Mesenchymal stem cell (in vitro differentiated cells and primary cell): ENCODE results near the gene NEGR1.

ENCODE experiments used
- DNase-seq: peaks from one replicate; pipeline ENCODE4 v3.0.0-alpha.2; 2013
- H2AFZ ChIP-seq: one replicate; pipeline ENCODE4 v1.6.1; 2013; ENCODE audit warnings: low read depth, mild to moderate bottlenecking, control low read depth, inconsistent platforms, low read length, moderate library complexity
- H2AK5ac ChIP-seq: 2 replicates; pipeline ENCODE4 v1.6.1; 2013; ENCODE audit warnings: low read length, moderate library complexity, mild to moderate bottlenecking, inconsistent platforms; ENCODE audit not compliant: severe bottlenecking
- H2BK120ac ChIP-seq: one replicate; pipeline ENCODE4 v1.6.1; 2013; ENCODE audit warnings: low read depth, mild to moderate bottlenecking, inconsistent platforms, low read length, moderate library complexity
- H2BK12ac ChIP-seq, 2 experiments: one replicate each; pipeline ENCODE4 v1.6.1; 2013; ENCODE audit warnings: inconsistent platforms in 2 of 2, low read length in 2 of 2, mild to moderate bottlenecking in 2 of 2, moderate library complexity in 2 of 2, control low read depth in 1 of 2
- H2BK15ac ChIP-seq: one replicate; pipeline ENCODE4 v1.6.1; 2013; ENCODE audit warnings: mild to moderate bottlenecking, low read depth, inconsistent platforms; ENCODE audit not compliant: poor library complexity, severe bottlenecking
- H2BK5ac ChIP-seq: 2 replicates; pipeline ENCODE4 v1.6.1; 2013; ENCODE audit warnings: low read depth, mild to moderate bottlenecking, low read length, control low read depth, inconsistent platforms; ENCODE audit not compliant: poor library complexity, severe bottlenecking
- H3K14ac ChIP-seq, 2 experiments: one replicate each; pipeline ENCODE4 v1.6.1; 2013; ENCODE audit warnings: inconsistent platforms in 2 of 2, low read length in 2 of 2, control low read depth in 1 of 2, mild to moderate bottlenecking in 1 of 2, moderate library complexity in 1 of 2
- H3K18ac ChIP-seq, 2 experiments: one replicate each; pipeline ENCODE4 v1.6.1; 2013; ENCODE audit warnings: inconsistent platforms in 2 of 2, low read length in 2 of 2, control low read depth in 1 of 2, low read depth in 1 of 2, mild to moderate bottlenecking in 1 of 2
- H3K23ac ChIP-seq, 2 experiments: one replicate each; pipeline ENCODE4 v1.6.1; 2013; ENCODE audit warnings: inconsistent platforms in 2 of 2, low read length in 2 of 2, mild to moderate bottlenecking in 2 of 2, moderate library complexity in 2 of 2, control low read depth in 1 of 2
- H3K27ac ChIP-seq: 2 replicates; pipeline ENCODE4 v1.5.1; 2013; ENCODE audit warnings: mild to moderate bottlenecking, moderate library complexity, low read length, control low read depth, inconsistent platforms; ENCODE audit not compliant: poor library complexity, severe bottlenecking
- H3K27me3 ChIP-seq, 2 experiments: 2 replicates each; pipeline versions ENCODE4 v1.6.1 to v1.7.0; 2013; ENCODE audit warnings: low read length in 2 of 2, mild to moderate bottlenecking in 2 of 2, moderate library complexity in 2 of 2, control low read depth in 1 of 2, inconsistent platforms in 1 of 2; ENCODE audit not compliant: control insufficient read depth in 1 of 2, insufficient read depth in 1 of 2
- H3K36me3 ChIP-seq, 2 experiments: 2 replicates each; pipeline versions ENCODE4 v1.6.1 to v1.7.0; 2013; ENCODE audit warnings: low read length in 2 of 2, control low read depth in 1 of 2, inconsistent platforms in 1 of 2, low read depth in 1 of 2, mild to moderate bottlenecking in 1 of 2; ENCODE audit not compliant: insufficient read depth in 2 of 2, control insufficient read depth in 1 of 2
- H3K4ac ChIP-seq, 2 experiments: one replicate each; pipeline ENCODE4 v1.6.1; 2013; ENCODE audit warnings: inconsistent platforms in 2 of 2, low read length in 2 of 2, mild to moderate bottlenecking in 2 of 2, moderate library complexity in 2 of 2, control low read depth in 1 of 2, low read depth in 1 of 2
- H3K4me1 ChIP-seq: 2 replicates; pipeline ENCODE4 v1.6.1; 2013; ENCODE audit warnings: low read depth, low read length, control low read depth; ENCODE audit not compliant: control insufficient read depth, insufficient read depth
- H3K4me2 ChIP-seq: 2 replicates; pipeline ENCODE4 v1.6.1; 2013; ENCODE audit warnings: low read length, mild to moderate bottlenecking, inconsistent platforms; ENCODE audit not compliant: poor library complexity, severe bottlenecking
- H3K4me3 ChIP-seq, 2 experiments: 2 replicates each; pipeline versions ENCODE4 v1.5.1 to v1.7.0; 2013; ENCODE audit warnings: low read length in 2 of 2, mild to moderate bottlenecking in 2 of 2, control low read depth in 1 of 2, low read depth in 1 of 2; ENCODE audit not compliant: insufficient read depth in 1 of 2
- H3K79me1 ChIP-seq: replicated peaks from 2 replicates; pipeline ENCODE4 v1.6.1; 2013; ENCODE audit warnings: mild to moderate bottlenecking, control low read depth, low read length, inconsistent platforms; ENCODE audit not compliant: poor library complexity, severe bottlenecking
- H3K9ac ChIP-seq: 2 replicates; pipeline ENCODE4 v1.7.0; 2013; ENCODE audit warnings: mild to moderate bottlenecking, low read length, moderate library complexity
- H3K9me3 ChIP-seq: 2 replicates; pipeline ENCODE4 v1.7.0; 2013; ENCODE audit warnings: mild to moderate bottlenecking, low read length; ENCODE audit not compliant: control insufficient read depth
- H4K8ac ChIP-seq: one replicate; pipeline ENCODE4 v1.6.1; 2013; ENCODE audit warnings: inconsistent platforms, mild to moderate bottlenecking, low read length, moderate library complexity
- H4K91ac ChIP-seq: one replicate; pipeline ENCODE4 v1.6.1; 2013; ENCODE audit warnings: mild to moderate bottlenecking, low read length, inconsistent platforms
- WGBS: methylation state at CpG from one replicate; pipeline ENCODE4 v1.1.7; 2013; ENCODE audit warnings: mixed read lengths; 5-methylcytosine and 5-hydroxymethylcytosine counted together

The NEGR1 gene

DNA sequence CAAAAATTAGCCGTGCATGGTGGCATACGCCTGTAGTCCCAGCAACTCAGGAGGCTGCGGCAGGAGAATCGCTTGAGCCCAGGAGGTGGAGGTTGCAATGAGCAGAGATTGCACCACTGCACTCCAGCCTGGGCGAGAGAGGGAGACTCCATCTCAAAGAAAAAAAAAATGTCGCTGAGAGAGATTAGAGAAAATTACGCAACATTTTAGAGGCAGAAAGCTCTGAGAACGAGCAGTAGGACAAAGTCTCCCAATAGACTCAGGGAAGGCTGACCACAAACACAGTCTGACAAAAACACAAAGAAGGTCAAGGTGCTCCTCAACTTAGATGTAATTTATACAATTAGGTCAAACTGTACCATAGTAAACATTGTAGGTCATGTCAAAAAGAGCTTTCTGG, 833.9 kb downstream of the NEGR1 start:
- 95% methylated on average over 6 of the region's 8 CpGs for WGBS
- H2BK15ac ChIP-seq = no peak overlapping the region
- H2BK120ac ChIP-seq = no peak overlapping the region
- no peak overlapping the region for H2BK12ac ChIP-seq
- H3K27me3 ChIP-seq = no peaks in the 10 kb centered on the region
- no peak overlapping the region for H3K14ac ChIP-seq
- no peak overlapping the region for H3K23ac ChIP-seq
- no peak overlapping the region for H3K27ac ChIP-seq
- no peak overlapping the region for H2AK5ac ChIP-seq
- H3K4me2 ChIP-seq = no peak overlapping the region
- H3K4me1 ChIP-seq = no peaks in the 10 kb centered on the region
- no peak for DNase-seq
- H3K9me3 ChIP-seq = no peaks in the 10 kb centered on the region
- H3K9ac ChIP-seq = no peak overlapping the region
- no peak overlapping the region for H3K4me3 ChIP-seq
- H2AFZ ChIP-seq = no peak overlapping the region
- H4K91ac ChIP-seq = no peak overlapping the region
- H3K4ac ChIP-seq = no peak overlapping the region
- H2BK5ac ChIP-seq = no peak overlapping the region
- no peak overlapping the region for H3K18ac ChIP-seq
- no peaks in the 10 kb centered on the region for H3K79me1 ChIP-seq
- no peaks in the 10 kb centered on the region for H3K36me3 ChIP-seq
- H4K8ac ChIP-seq = no peak overlapping the region

DNA sequence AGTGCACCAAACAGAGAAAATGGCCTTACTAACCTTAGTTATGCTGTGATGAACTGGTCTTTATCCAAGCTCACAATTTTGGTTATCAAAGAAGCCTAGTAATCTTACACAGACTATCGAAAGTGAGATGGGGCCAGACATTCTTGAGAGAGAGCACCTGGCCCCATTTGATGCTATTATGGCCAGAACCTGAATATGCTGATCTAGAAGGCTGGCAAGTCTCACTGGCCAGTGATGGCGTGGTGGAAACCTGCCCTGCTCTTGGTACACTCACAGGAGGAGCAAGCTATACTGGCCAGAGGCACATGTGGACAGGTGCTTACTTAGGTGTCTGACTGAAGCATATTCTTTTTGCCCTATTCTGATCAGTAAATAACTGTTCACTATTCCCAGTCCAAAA, 843.7 kb downstream of the NEGR1 start:
- H2AK5ac ChIP-seq = no peak overlapping the region
- H3K27ac ChIP-seq = no peak overlapping the region
- H2BK12ac ChIP-seq = no peak overlapping the region
- H3K79me1 ChIP-seq = no peaks in the 10 kb centered on the region
- no peak overlapping the region for H2BK120ac ChIP-seq
- no peak overlapping the region for H3K4ac ChIP-seq
- H3K4me1 ChIP-seq = no peaks in the 10 kb centered on the region
- H4K8ac ChIP-seq = no peak overlapping the region
- H3K9me3 ChIP-seq = no peaks in the 10 kb centered on the region
- no peak overlapping the region for H2BK15ac ChIP-seq
- no peak overlapping the region for H2AFZ ChIP-seq
- H3K9ac ChIP-seq = no peak overlapping the region
- no peak overlapping the region for H3K4me3 ChIP-seq
- whole genome bisulfite sequencing = 56% methylated on average over 2 of the region's 2 CpGs
- no peak overlapping the region for H4K91ac ChIP-seq
- no peaks in the 10 kb centered on the region for H3K36me3 ChIP-seq
- H3K23ac ChIP-seq = no peak overlapping the region
- no peak overlapping the region for H2BK5ac ChIP-seq
- no peak overlapping the region for H3K18ac ChIP-seq
- H3K27me3 ChIP-seq = no peaks in the 10 kb centered on the region
- H3K4me2 ChIP-seq = no peak overlapping the region
- DNase-seq = no peak
- no peak overlapping the region for H3K14ac ChIP-seq

- H2BK5ac ChIP-seq = no peak overlapping the region
- no peak overlapping the region for H3K4me2 ChIP-seq
- H2BK15ac ChIP-seq = no peak overlapping the region
- H3K4me3 ChIP-seq = no peak overlapping the region
- no peak overlapping the region for H4K8ac ChIP-seq
- H3K14ac ChIP-seq = no peak overlapping the region
- H3K27ac ChIP-seq = no peak overlapping the region
- no peak overlapping the region for H2AFZ ChIP-seq
- no peaks in the 10 kb centered on the region for H3K27me3 ChIP-seq
- H3K18ac ChIP-seq = no peak overlapping the region
- H2BK12ac ChIP-seq = no peak overlapping the region
- no peak overlapping the region for H3K9ac ChIP-seq
- H3K36me3 ChIP-seq = no peaks in the 10 kb centered on the region
- H2BK120ac ChIP-seq = no peak overlapping the region
- H3K23ac ChIP-seq = no peak overlapping the region
- H3K79me1 ChIP-seq = no peaks in the 10 kb centered on the region
- H2AK5ac ChIP-seq = no peak overlapping the region
- no peak overlapping the region for H3K4ac ChIP-seq
- DNase-seq = no peak
- H4K91ac ChIP-seq = no peak overlapping the region
- no peaks in the 10 kb centered on the region for H3K9me3 ChIP-seq
- no peaks in the 10 kb centered on the region for H3K4me1 ChIP-seq
Measured at GRCh38 chr1:71435951-71436350, 846.4 kb downstream of the NEGR1 start.

GRCh38 chr1:71434240-71434639, 848.1 kb downstream of the NEGR1 start:
- Histone ChIP-seq H3K79me1 (no peaks in the 10 kb centered on the region), H2BK15ac (no peak overlapping the region), H3K23ac (no peak overlapping the region), H3K36me3 (no peaks in the 10 kb centered on the region), H3K27ac (no peak overlapping the region), H3K9ac (no peak overlapping the region), H2BK5ac (no peak overlapping the region), H3K4ac (no peak overlapping the region), H3K14ac (no peak overlapping the region), H2AFZ (no peak overlapping the region), H3K18ac (no peak overlapping the region), H3K9me3 (no peaks in the 10 kb centered on the region), H3K4me2 (no peak overlapping the region), H2BK120ac (no peak overlapping the region), H4K8ac (no peak overlapping the region), H2AK5ac (no peak overlapping the region), H4K91ac (no peak overlapping the region), H3K4me1 (no peaks in the 10 kb centered on the region), H3K4me3 (no peak overlapping the region), H3K27me3 (no peaks in the 10 kb centered on the region), H2BK12ac (no peak overlapping the region)
- WGBS = 86% methylated on average over 1 of the region's 1 CpG
- DNase-seq = no peak
